Measurements from ENCODE around the gene WWP2.
"Not testable (repeated sequence)": the region's sequence is repeated elsewhere in the genome, so short reads cannot be mapped to it uniquely, and the experiment has no call there.

Gene WWP2

GRCh38 chr16:69831212-69832123 is 69.3 kb downstream of the WWP2 start:
- no peak for DNase-seq

- no peak for DNase-seq
Measured at GRCh38 chr16:69833357-69834282, 71.5 kb downstream of the WWP2 start.

- DNase-seq = no peak
Measured at GRCh38 chr16:69834807-69835466, 72.8 kb downstream of the WWP2 start.

GRCh38 chr16:69836257-69836656 is 74.1 kb downstream of the WWP2 start:
- no peak for DNase-seq

GRCh38 chr16:69837380-69837779 is 75.2 kb downstream of the WWP2 start:
- DNase-seq = no peak

- no peak for DNase-seq
Measured at GRCh38 chr16:69838489-69838888, 76.4 kb downstream of the WWP2 start.

GRCh38 chr16:69839240-69839688 is 77.1 kb downstream of the WWP2 start:
- DNase-seq = no peak

- no peak for DNase-seq
Measured at GRCh38 chr16:69839798-69840409, 77.8 kb downstream of the WWP2 start.

GRCh38 chr16:69840975-69841374 is 78.8 kb downstream of the WWP2 start:
- no peak for DNase-seq

GRCh38 chr16:69844441-69844840 is 82.3 kb downstream of the WWP2 start:
- no peak for DNase-seq

- no peak for DNase-seq
Measured at GRCh38 chr16:69845181-69845580, 83.0 kb downstream of the WWP2 start.

GRCh38 chr16:69847643-69848042 is 85.5 kb downstream of the WWP2 start:
- no peak for DNase-seq

GRCh38 chr16:69848637-69849545 is 86.8 kb downstream of the WWP2 start:
- no peak for DNase-seq

- DNase-seq = no peak
Measured at GRCh38 chr16:69851491-69852240, 89.5 kb downstream of the WWP2 start.

GRCh38 chr16:69852815-69853214 is 90.7 kb downstream of the WWP2 start:
- no peak for DNase-seq

GRCh38 chr16:69853481-69853880 is 91.3 kb downstream of the WWP2 start:
- no peak for DNase-seq

GRCh38 chr16:69854776-69855175 is 92.6 kb downstream of the WWP2 start:
- not testable (repeated sequence) for DNase-seq

- DNase-seq = no peak
Measured at GRCh38 chr16:69855592-69855991, 93.5 kb downstream of the WWP2 start.

GRCh38 chr16:69858191-69859104 is 96.3 kb downstream of the WWP2 start:
- DNase-seq = no peak
